Ammon's horn (tissue), 1 donor: ENCODE data around the gene TMEM229A.
"Not testable (repeated sequence)": the region's sequence is repeated elsewhere in the genome, so short reads cannot be mapped to it uniquely, and the experiment has no call there.

Experiments used
- DNase-seq: peaks from one replicate; pipeline ENCODE4 v3.0.0-alpha.2; 2016; ENCODE audit warnings: low spot score

TMEM229A gene

GRCh38 chr7:124033095-124033806, 384 bp upstream of the TMEM229A start:
- DNase-seq, result peak; percentile 82

GRCh38 chr7:124031919-124032318, 948 bp downstream of the TMEM229A start:
- peak; percentile 40 for DNase-seq

- no peak for DNase-seq
Measured at GRCh38 chr7:124031406-124031805, 1.5 kb downstream of the TMEM229A start.

- DNase-seq, result no peak
Measured at GRCh38 chr7:124030964-124031363, 1.9 kb downstream of the TMEM229A start.

- DNase-seq, result no peak
Measured at GRCh38 chr7:124029396-124030188, 3.3 kb downstream of the TMEM229A start.

GRCh38 chr7:124027236-124027635, 5.6 kb downstream of the TMEM229A start:
- DNase-seq, result no peak

DNA sequence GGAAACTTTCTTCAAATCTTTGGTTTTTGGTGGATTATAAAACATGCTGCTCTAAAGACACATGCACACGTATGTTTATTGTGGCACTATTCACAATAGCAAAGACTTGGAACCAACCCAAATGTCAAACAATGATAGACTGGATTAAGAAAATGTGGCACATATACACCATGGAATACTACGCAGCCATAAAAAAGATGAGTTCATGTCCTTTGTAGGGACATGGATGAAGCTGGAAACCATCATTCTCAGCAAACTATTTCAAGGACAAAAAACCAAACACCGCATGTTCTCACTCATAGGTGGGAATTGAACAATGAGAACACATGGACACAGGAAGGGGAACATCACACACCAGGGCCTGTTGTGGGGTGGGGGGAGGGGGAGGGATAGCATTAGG, 8.5 kb downstream of the TMEM229A start:
- not testable (repeated sequence) for DNase-seq

GRCh38 chr7:124022551-124022950, 10.3 kb downstream of the TMEM229A start:
- DNase-seq, result no peak

GRCh38 chr7:124020060-124020459, 12.8 kb downstream of the TMEM229A start:
- DNase-seq, result no peak

DNA sequence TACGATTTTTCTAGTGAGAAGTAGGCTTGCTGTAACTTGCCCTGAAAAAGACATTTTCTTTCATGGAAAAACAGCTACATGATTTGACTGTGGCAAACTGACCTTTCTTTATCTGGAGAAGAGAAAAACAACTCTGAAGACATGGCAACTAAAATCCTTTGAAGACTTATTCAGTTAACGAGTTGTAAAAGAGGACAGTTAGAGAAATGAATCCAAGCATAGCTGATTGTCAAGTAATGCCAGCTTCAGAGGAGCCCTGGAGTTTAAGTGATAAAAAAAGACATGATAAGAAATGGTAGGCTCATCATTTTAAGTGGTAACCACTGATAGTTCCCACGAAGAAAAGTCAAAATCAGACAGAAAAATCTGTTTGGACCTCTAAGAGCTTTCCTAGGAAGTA, 19.6 kb downstream of the TMEM229A start:
- no peak for DNase-seq

DNA sequence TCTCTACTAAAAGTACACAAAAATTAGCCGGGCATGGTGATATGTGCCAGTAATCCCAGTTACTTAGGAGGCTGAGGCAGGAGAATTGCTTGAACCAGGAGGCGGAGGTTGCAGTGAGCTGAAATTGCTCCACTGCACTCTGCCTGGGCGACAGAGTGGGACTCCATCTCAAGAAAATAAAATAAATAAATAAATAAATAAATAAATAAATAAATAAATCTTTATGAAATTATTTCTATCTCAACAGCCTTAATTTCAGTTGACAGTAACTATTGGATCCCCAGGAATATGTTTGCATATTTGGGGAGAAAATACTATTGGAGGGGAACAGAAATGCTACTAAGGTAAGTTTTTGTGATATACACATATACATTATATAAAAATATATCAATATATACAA, 20.0 kb downstream of the TMEM229A start:
- no peak for DNase-seq

DNA sequence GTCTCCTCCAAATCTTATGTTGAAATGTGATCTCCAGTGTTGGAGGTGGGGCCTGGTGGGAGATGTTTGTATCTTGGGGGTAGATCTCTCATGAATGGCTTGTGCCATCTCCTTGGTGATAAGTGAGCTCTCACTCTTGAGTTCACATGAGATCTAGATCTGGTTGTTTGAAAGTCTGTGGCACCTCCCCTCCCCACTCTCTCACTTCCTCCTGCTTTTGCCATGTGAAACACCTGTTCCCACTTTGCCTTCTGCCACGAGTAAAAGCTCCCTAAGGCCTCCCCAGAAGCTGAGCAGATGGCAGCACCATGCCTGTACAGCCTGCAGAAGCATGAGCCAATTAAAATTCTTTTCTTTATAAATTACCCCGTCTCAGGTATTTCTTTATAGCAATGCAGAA, 23.5 kb downstream of the TMEM229A start:
- DNase-seq, result no peak

- not testable (repeated sequence) for DNase-seq
Measured at GRCh38 chr7:124008296-124008695, 24.6 kb downstream of the TMEM229A start.

- DNase-seq, result no peak
Measured at GRCh38 chr7:123999703-124000102, 33.2 kb downstream of the TMEM229A start.

DNA sequence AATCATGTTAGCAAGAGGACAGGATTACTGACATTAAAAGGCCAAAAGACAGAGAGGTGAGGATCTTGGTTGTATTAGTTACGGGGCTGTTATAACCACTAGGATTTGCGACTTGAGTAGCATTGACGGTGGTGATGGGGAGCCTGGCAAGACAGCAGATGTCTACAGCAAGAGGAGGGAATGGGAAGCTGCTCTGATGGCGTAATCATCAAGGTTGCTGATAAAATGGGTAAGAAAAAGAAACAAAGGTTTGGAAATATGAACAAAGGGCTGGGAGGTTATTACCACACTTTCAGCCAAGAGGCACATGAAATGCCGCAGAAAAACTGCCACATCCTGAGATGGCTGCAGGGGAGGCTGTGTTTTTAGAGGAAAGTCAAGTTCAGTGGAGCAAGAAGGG, 33.9 kb downstream of the TMEM229A start:
- DNase-seq, result no peak

DNA sequence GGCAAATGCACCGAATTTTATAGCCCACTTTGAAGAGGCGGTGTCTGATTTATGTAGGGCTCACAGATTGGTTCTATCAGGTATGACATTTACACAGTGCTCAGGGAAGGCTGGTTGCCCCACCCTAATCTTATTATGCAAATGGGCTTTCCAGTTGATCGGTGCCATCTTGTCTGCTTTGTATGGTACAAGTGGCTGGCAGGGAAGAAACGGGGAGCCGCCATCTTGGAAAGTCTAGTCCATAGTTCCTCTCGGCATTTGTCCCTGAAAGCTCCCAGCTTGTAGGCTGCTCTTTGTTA, 36.6 kb downstream of the TMEM229A start:
- no peak for DNase-seq

DNA sequence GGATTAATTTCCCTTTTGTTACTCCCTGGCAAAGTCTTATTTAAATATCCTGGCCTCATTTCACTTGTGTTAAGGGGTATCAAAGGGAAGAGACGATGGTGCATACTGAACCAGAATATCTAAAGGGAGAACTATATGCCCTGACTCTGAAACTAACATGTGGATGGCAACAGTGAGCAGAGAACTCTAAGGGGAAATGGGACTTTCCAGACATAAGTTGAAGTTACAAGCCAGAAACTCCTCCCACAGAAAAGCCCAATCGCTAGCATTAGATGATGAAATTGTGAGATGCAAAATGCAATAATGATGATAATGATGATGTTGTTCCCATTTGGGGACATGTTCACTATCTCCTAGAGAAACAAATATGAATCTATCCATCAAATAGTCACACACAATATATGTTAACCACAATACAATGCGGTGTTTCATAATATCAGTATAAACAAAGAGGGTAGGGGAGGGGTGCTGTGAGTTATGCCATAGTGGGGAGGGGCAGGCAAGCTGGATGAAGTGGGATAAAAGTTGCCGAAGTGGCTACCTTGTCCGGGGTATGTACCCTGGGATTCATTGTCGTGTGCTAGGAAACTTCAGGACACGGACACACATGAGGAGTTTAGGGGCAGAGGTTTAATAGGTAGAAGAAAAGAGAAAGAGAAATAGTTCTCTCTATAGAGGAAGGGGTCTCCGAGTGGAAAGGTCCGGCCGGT, 37.1 kb downstream of the TMEM229A start:
- no peak for DNase-seq

GRCh38 chr7:123994449-123994848, 38.4 kb downstream of the TMEM229A start:
- peak; percentile 42 for DNase-seq

DNA sequence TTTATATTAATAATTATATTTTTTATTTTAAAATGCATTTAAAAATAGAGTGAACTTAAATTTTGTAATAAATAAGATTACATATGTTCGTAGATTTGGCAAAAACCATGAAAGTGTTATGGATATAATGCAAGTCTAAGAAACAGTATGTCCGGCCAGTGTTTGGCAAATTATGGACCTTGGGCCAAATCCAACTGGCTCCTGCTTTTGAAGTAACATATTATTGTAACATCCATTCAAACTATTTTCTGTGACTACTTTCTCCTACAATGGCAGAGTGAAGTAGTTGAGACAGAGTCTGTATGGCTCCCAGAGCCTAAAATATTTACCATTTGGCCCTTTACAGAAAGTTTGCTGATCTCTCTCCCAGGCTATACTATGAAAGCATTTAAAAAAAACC, 38.9 kb downstream of the TMEM229A start:
- no peak for DNase-seq

GRCh38 chr7:123992913-123993518, 39.9 kb downstream of the TMEM229A start:
- no peak for DNase-seq

GRCh38 chr7:123987445-123987844, 45.4 kb downstream of the TMEM229A start:
- no peak for DNase-seq
